ENCODE results near the gene MPP4. TPM values are rescaled to one million over a fixed set of nuclear protein-coding genes. Genes with fewer than 3 reads are reported as not detected.

Gene MPP4
- polyA plus RNA-seq, 4 donors: 0.04 to 0.09 TPM; not detected in 2

DNA sequence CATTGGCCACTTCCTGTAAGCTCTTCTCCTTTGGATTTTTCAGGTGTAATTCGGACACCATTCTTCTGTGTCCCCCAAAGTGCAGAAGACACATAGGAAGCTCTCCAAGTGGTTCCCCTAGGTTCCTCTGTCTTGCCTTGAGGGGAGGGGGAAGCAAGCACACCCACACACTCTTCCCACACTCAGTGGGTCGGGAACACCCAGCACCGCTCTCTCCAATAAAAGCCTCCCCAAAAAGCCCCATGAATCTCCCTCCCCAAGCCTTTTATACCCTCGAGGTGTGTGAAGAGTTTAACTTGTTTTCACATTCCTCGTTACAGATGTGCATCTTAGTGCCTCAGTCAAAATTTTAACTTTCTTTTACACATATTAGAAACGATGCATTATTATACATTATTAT, 45.2 kb downstream of the MPP4 start:
- Histone ChIP-seq H3K4me3 (ENCODE audit: low read depth in 1 of 3, low read length in 3 of 3) (no peak overlapping the region), H3K4me1 (ENCODE audit: control insufficient read depth in 3 of 3, insufficient read depth in 2 of 3, low read depth in 1 of 3, low read length in 2 of 3) (no peaks in the 10 kb centered on the region), H3K9me3 (ENCODE audit: control insufficient read depth in 2 of 2, insufficient read depth in 1 of 2, low read depth in 1 of 2, low read length in 1 of 2) (no peaks in the 10 kb centered on the region), H3K27me3 (ENCODE audit: control insufficient read depth in 3 of 3, insufficient read depth in 3 of 3, low read length in 3 of 3) (peaks cover 0 to 3% (median 0%) of the 10 kb centered on the region in 3 donors), H3K36me3 (ENCODE audit: control insufficient read depth in 3 of 3, insufficient read depth in 2 of 3, low read depth in 1 of 3, low read length in 3 of 3) (no peaks in the 10 kb centered on the region), H3K27ac (ENCODE audit: low read depth in 1 of 3, low read length in 2 of 3) (peak overlapping the region in 1 of 3 donors; percentile 17)
- DNase-seq: no peak
- WGBS, 3 donors: 78 to 81% (median 78%) methylated on average over 6 of the region's 6 CpGs
- FAIRE-seq: no peak

DNA sequence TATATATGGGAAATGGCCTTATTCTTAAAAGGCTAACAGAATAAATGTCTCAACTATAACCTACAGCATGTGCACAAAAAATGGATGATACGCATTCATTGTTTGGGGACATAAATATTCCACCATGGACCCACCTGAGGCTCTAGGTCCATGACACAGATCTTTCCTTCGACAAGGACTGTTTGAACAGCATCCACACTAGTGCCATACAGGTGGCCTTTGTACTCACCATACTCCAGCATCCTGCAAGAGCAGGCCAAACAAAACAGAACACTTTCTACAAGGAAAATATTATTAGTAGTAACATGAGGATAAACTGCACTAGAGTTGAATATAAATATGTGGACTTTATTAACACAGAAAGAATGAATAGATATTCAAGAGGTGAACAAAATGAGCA, 49.0 kb downstream of the MPP4 start:
- DNase-seq (no peak), FAIRE-seq (no peak)
- Histone ChIP-seq H3K27ac (ENCODE audit: low read depth in 1 of 3, low read length in 2 of 3) (no peak overlapping the region), H3K9me3 (ENCODE audit: control insufficient read depth in 2 of 2, insufficient read depth in 1 of 2, low read depth in 1 of 2, low read length in 1 of 2) (no peaks in the 10 kb centered on the region), H3K4me1 (ENCODE audit: control insufficient read depth in 3 of 3, insufficient read depth in 2 of 3, low read depth in 1 of 3, low read length in 2 of 3) (no peaks in the 10 kb centered on the region), H3K36me3 (ENCODE audit: control insufficient read depth in 3 of 3, insufficient read depth in 2 of 3, low read depth in 1 of 3, low read length in 3 of 3) (no peaks in the 10 kb centered on the region), H3K4me3 (ENCODE audit: low read depth in 1 of 3, low read length in 3 of 3) (no peak overlapping the region), H3K27me3 (ENCODE audit: control insufficient read depth in 3 of 3, insufficient read depth in 3 of 3, low read length in 3 of 3) (peaks cover 0 to 3% (median 0%) of the 10 kb centered on the region in 3 donors)
- 65 to 88% (median 81%) methylated on average over 2 of the region's 2 CpGs for WGBS, 3 donors

DNA sequence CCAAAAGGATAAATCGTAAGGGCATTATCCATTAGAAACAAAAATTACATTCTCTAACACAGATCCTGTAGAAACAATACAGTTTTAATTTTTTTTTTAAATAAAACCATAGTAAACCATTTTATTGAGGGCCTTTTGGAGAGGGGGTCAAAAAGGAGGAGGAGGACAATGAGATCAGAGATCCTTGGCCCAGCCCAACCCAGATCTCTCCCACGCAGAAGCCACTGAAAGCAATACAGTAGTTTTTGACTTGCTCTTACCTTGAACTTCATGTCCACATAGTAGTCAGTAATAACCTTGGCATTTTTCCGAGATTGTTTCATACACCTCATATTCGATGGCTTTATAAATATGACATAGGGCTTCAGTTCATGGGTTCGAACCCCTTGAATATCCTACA, 51.0 kb downstream of the MPP4 start:
- 86 to 90% (median 86%) methylated on average over 5 of the region's 5 CpGs for WGBS, 3 donors
- H3K9me3 ChIP-seq (ENCODE audit: control insufficient read depth in 2 of 2, insufficient read depth in 1 of 2, low read depth in 1 of 2, low read length in 1 of 2): no peaks in the 10 kb centered on the region
- FAIRE-seq (no peak), DNase-seq (no peak)
- no peaks in the 10 kb centered on the region for H3K4me1 ChIP-seq (ENCODE audit: control insufficient read depth in 3 of 3, insufficient read depth in 2 of 3, low read depth in 1 of 3, low read length in 2 of 3)
- no peak overlapping the region for H3K27ac ChIP-seq (ENCODE audit: low read depth in 1 of 3, low read length in 2 of 3)
- no peaks in the 10 kb centered on the region for H3K36me3 ChIP-seq (ENCODE audit: control insufficient read depth in 3 of 3, insufficient read depth in 2 of 3, low read depth in 1 of 3, low read length in 3 of 3)
- no peaks in the 10 kb centered on the region for H3K27me3 ChIP-seq (ENCODE audit: control insufficient read depth in 3 of 3, insufficient read depth in 3 of 3, low read length in 3 of 3)
- no peak overlapping the region for H3K4me3 ChIP-seq (ENCODE audit: low read depth in 1 of 3, low read length in 3 of 3)

DNA sequence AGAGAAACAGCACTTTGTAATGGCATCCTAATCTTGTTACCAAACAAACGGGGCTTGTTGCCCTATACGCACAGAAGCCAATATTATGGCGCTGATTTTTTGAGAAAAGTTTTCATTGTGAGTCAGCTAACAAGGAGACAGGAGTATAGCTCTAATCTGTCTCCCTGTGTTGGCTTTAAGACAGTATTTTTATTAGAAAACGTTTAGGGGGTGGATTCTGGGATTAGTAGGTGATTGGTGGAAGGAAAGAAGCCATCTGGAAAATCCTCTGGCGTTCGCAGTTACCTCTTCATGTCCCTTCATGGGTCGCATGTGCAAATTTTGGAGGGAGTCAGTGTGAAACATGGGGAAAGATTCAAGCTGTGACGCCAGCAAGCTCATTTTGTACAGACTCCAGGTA, 54.4 kb downstream of the MPP4 start:
- DNase-seq (peak in 1 of 2 donors; percentile 4), FAIRE-seq (no peak)
- WGBS, 3 donors: 49 to 60% (median 55%) methylated on average over 8 of the region's 8 CpGs
- Histone ChIP-seq H3K4me1 (ENCODE audit: control insufficient read depth in 3 of 3, insufficient read depth in 2 of 3, low read depth in 1 of 3, low read length in 2 of 3) (no peaks in the 10 kb centered on the region), H3K27ac (ENCODE audit: low read depth in 1 of 3, low read length in 2 of 3) (no peak overlapping the region), H3K9me3 (ENCODE audit: control insufficient read depth in 2 of 2, insufficient read depth in 1 of 2, low read depth in 1 of 2, low read length in 1 of 2) (no peaks in the 10 kb centered on the region), H3K4me3 (ENCODE audit: low read depth in 1 of 3, low read length in 3 of 3) (peak overlapping the region in 1 of 3 donors; percentile 85), H3K36me3 (ENCODE audit: control insufficient read depth in 3 of 3, insufficient read depth in 2 of 3, low read depth in 1 of 3, low read length in 3 of 3) (no peaks in the 10 kb centered on the region), H3K27me3 (ENCODE audit: control insufficient read depth in 3 of 3, insufficient read depth in 3 of 3, low read length in 3 of 3) (no peaks in the 10 kb centered on the region)

DNA sequence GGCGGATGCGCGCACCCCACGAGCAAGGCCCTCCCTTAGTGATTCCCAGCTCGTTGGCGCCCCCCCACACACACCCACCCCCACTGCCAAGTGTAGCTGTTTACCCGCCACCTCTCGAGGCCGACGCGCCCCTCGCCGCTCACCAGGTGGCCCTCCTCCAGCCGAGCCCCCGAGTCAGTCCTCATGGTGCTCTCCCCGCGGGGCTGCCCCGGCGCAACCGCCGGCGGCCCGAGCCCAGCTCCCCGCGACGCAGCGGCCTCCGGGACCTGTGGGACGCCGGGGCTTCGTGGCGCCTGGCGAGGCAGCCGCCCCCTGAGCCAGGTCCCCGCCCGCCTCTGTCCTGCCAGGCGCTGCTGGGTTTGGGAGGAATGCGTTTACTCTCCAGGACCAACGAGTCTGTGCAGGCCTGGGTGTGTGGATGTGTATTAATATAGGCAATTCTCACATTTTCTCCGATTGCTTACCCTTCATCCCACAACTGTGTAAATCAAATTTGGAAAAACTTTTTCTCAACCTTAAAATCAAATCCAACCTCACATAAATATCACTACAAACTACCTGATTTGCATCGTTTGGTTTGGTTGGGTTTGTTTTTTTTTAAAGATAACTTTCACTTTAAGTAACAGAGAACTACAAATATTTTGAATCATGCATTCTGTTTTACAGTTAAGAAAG, 55.1 kb downstream of the MPP4 start, which contains the start of gene TMEM237:
Gene TMEM237, minus strand, starts transcription at position 288 of the 675 bp plus-strand sequence. Its CDS starts 103 bp downstream, at position 185.
- FAIRE-seq: no peak
- no peaks in the 10 kb centered on the region for H3K9me3 ChIP-seq (ENCODE audit: control insufficient read depth in 2 of 2, insufficient read depth in 1 of 2, low read depth in 1 of 2, low read length in 1 of 2)
- peak within 1 kb of the TSS; percentile 65 to 90 (median 78) for H3K27ac ChIP-seq (ENCODE audit: low read depth in 1 of 3, low read length in 2 of 3)
- peak; percentile 17 to 78 for DNase-seq
- 1 to 2% (median 1%) methylated on average over 39 to 41 of the region's 41 CpGs for WGBS, 3 donors
- no peaks in the 10 kb centered on the region for H3K36me3 ChIP-seq (ENCODE audit: control insufficient read depth in 3 of 3, insufficient read depth in 2 of 3, low read depth in 1 of 3, low read length in 3 of 3)
- no peaks in the 10 kb centered on the region for H3K27me3 ChIP-seq (ENCODE audit: control insufficient read depth in 3 of 3, insufficient read depth in 3 of 3, low read length in 3 of 3)
- H3K4me3 ChIP-seq (ENCODE audit: low read depth in 1 of 3, low read length in 3 of 3): peak within 1 kb of the TSS; percentile 81 to 90 (median 85)
- no peaks in the 10 kb centered on the region for H3K4me1 ChIP-seq (ENCODE audit: control insufficient read depth in 3 of 3, insufficient read depth in 2 of 3, low read depth in 1 of 3, low read length in 2 of 3)

DNA sequence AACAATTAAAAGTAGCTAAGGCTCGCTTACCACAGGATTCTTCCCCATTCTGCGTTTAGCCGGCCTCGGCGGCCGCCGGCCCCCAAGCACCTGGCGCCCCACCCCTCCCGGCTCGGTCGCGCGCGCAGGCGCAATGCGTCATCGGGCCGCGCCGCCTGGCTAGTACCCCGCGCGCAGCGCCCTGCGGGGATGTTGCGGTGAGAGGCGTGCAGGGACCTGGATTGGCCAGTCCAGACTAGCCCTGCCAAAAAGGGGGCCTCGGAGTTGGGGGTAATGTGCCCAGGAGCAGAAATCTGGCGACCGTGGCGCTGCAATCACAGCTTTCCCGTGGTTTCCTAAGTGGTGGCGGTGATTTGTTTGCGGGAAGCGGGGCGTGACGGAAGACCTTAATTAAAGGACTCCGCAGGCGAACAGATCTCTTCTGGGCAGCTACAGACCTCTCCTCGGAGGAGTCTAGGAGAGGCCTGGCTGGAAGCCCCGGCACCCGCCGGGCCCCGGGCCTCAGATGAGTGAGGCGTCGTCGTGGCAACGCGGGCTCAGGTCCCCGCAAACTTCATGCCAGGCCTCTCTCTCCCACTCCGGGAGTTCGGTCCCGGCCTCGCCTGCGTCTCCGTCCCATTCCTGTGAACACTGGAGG, 55.7 kb downstream of the MPP4 start:
- 0 to 1% (median 1%) methylated on average over 45 to 56 of the region's 56 CpGs for WGBS, 3 donors
- FAIRE-seq (no peak), DNase-seq (peak; percentile 75 to 93)
- Histone ChIP-seq H3K4me1 (ENCODE audit: control insufficient read depth in 3 of 3, insufficient read depth in 2 of 3, low read depth in 1 of 3, low read length in 2 of 3) (no peaks in the 10 kb centered on the region), H3K27me3 (ENCODE audit: control insufficient read depth in 3 of 3, insufficient read depth in 3 of 3, low read length in 3 of 3) (no peaks in the 10 kb centered on the region), H3K4me3 (ENCODE audit: low read depth in 1 of 3, low read length in 3 of 3) (peak overlapping the region; percentile 81 to 90 (median 85)), H3K9me3 (ENCODE audit: control insufficient read depth in 2 of 2, insufficient read depth in 1 of 2, low read depth in 1 of 2, low read length in 1 of 2) (no peaks in the 10 kb centered on the region), H3K36me3 (ENCODE audit: control insufficient read depth in 3 of 3, insufficient read depth in 2 of 3, low read depth in 1 of 3, low read length in 3 of 3) (no peaks in the 10 kb centered on the region), H3K27ac (ENCODE audit: low read depth in 1 of 3, low read length in 2 of 3) (peak overlapping the region; percentile 65 to 90 (median 78))

DNA sequence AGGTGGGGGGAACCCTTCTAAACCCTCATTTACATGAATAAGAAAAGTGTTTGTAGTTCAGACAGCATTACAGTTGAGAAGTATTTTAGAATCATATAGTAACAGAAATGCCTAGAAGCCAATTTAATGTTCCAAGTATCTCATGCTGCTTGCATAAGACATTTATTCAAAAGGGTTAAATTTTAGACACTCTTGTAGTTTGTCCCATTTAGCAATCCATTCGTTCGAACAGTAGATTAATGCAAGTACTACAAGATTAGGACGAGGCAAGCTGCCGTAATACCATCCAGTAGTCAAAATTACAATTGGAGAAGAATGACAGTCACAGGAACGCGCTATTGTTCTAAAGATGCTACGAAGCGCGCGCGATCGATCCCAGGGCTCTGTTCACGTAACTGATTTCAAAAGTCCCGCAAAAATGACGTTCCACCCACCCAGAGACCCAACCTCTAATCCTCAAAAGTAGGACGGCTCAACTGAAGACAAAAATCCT, 56.3 kb downstream of the MPP4 start:
- H3K4me3 ChIP-seq (ENCODE audit: low read depth in 1 of 3, low read length in 3 of 3): peak overlapping the region; percentile 81 to 90 (median 85)
- DNase-seq: no peak
- FAIRE-seq: no peak
- H3K9me3 ChIP-seq (ENCODE audit: control insufficient read depth in 2 of 2, insufficient read depth in 1 of 2, low read depth in 1 of 2, low read length in 1 of 2): no peaks in the 10 kb centered on the region
- H3K4me1 ChIP-seq (ENCODE audit: control insufficient read depth in 3 of 3, insufficient read depth in 2 of 3, low read depth in 1 of 3, low read length in 2 of 3): no peaks in the 10 kb centered on the region
- H3K27ac ChIP-seq (ENCODE audit: low read depth in 1 of 3, low read length in 2 of 3): peak overlapping the region; percentile 65 to 90 (median 78)
- 0 to 1% (median 0%) methylated on average over 16 of the region's 16 CpGs for WGBS, 3 donors
- no peaks in the 10 kb centered on the region for H3K27me3 ChIP-seq (ENCODE audit: control insufficient read depth in 3 of 3, insufficient read depth in 3 of 3, low read length in 3 of 3)
- peaks cover 0 to 3% (median 0%) of the 10 kb centered on the region in 3 donors for H3K36me3 ChIP-seq (ENCODE audit: control insufficient read depth in 3 of 3, insufficient read depth in 2 of 3, low read depth in 1 of 3, low read length in 3 of 3)

DNA sequence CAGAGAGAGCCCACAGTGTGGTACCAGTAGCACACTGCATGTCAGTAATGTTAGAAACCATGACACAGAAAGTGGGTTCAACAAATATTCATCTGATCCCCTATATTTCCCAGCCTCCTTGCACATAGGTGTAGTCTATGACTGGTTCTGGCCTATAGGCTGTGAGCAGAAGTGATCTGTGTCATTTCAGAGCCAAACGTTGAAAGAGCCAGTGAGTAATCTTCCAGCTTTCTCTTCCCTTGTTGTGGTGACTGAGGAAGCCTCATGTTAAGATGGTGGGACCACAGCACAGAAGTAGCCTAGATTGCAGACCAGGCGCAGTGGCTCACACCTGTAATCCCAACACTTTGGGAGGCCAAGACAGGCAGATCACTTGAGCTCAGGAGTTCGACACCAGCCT, 59.2 kb downstream of the MPP4 start:
- H3K27me3 ChIP-seq (ENCODE audit: control insufficient read depth in 3 of 3, insufficient read depth in 3 of 3, low read length in 3 of 3): no peaks in the 10 kb centered on the region
- H3K36me3 ChIP-seq (ENCODE audit: control insufficient read depth in 3 of 3, insufficient read depth in 2 of 3, low read depth in 1 of 3, low read length in 3 of 3): peaks cover 0 to 5% (median 0%) of the 10 kb centered on the region in 3 donors
- no peak for FAIRE-seq
- DNase-seq: no peak
- H3K9me3 ChIP-seq (ENCODE audit: control insufficient read depth in 2 of 2, insufficient read depth in 1 of 2, low read depth in 1 of 2, low read length in 1 of 2): no peaks in the 10 kb centered on the region
- no peaks in the 10 kb centered on the region for H3K4me1 ChIP-seq (ENCODE audit: control insufficient read depth in 3 of 3, insufficient read depth in 2 of 3, low read depth in 1 of 3, low read length in 2 of 3)
- H3K27ac ChIP-seq (ENCODE audit: low read depth in 1 of 3, low read length in 2 of 3): no peak overlapping the region
- WGBS, 3 donors: 78 to 90% (median 82%) methylated on average over 3 of the region's 3 CpGs
- H3K4me3 ChIP-seq (ENCODE audit: low read depth in 1 of 3, low read length in 3 of 3): no peak overlapping the region

Data from small intestine (tissue), 7 donors.